GM12878 (cell line): ENCODE measurements around the gene CDH16. TPM values are rescaled to one million over a fixed set of nuclear protein-coding genes. Genes with fewer than 3 reads are reported as not detected.
"Not testable (repeated sequence)": the region's sequence is repeated elsewhere in the genome, so short reads cannot be mapped to it uniquely, and the experiment has no call there.

Experiments used
- ATAC-seq: fragments of 200-7000 bp; cut with Tn5 transposase; 3 replicates; pipeline ENCODE4 v1.9.1; 2020; ENCODE audit warnings: mild to moderate bottlenecking, moderate library complexity
- BruUV-seq: library from RNA; stranded (reverse); fragments of 400-500 nt; replicated peaks from 2 replicates; lab custom pipeline; 2021; lab: Mats Ljungman, UMichigan
- CTCF ChIA-PET: fragments of 300-600 bp; sonication (Branson Sonifier 250); formaldehyde crosslinking; extraction: SDS; loops from one replicate; lab custom pipeline; 2021; ENCODE audit warnings: inconsistent platforms; lab: Yijun Ruan, JAX
- POLR2A ChIA-PET: fragments of 350-600 bp; formaldehyde crosslinking; extraction: SDS; loops from one replicate; lab custom pipeline; 2021; ENCODE audit warnings: inconsistent platforms; lab: Charles Lee
- RAD21 ChIA-PET: fragments of 300-600 bp; sonication (Branson Sonifier 250); formaldehyde crosslinking; loops from one replicate; lab custom pipeline; 2023; ENCODE audit warnings: antibody characterized with exemption; ENCODE audit not compliant: unreplicated experiment; lab: Charles Lee
- SMC1A ChIA-PET: fragments of 300-600 bp; sonication (Branson Sonifier 250); formaldehyde crosslinking; loops from one replicate; lab custom pipeline; 2023; ENCODE audit not compliant: unreplicated experiment, uncharacterized antibody; lab: Charles Lee
- DNase-seq: peaks from one replicate; pipeline ENCODE4 v3.0.0-alpha.2; 2011; ENCODE audit warnings: low read depth, low spot score
- FAIRE-seq: peaks from 3 replicates; lab custom pipeline; 2011; peaks lifted over from hg19 to GRCh38; lab: Jason Lieb, UNC
- H2AFZ ChIP-seq: 2 replicates; pipeline ENCODE4 v1.6.0; 2011; ENCODE audit warnings: low read depth, low read length, control low read depth; ENCODE audit not compliant: control insufficient read depth
- H3K27ac ChIP-seq: 2 replicates; pipeline ENCODE4 v1.5.1; 2011; ENCODE audit warnings: control low read depth; ENCODE audit not compliant: control insufficient read depth, insufficient read depth
- H3K27me3 ChIP-seq, 2 experiments: replicated peaks in 1 of 2; 2 replicates each; pipeline versions ENCODE4 v1.6.0 to v1.6.1; 2011; ENCODE audit warnings: low read length in 1 of 2; ENCODE audit not compliant: control insufficient read depth in 2 of 2, insufficient read depth in 2 of 2
- H3K36me3 ChIP-seq, 2 experiments: 2 replicates each; pipeline ENCODE4 v1.5.1; 2011; ENCODE audit warnings: low read length in 1 of 2; ENCODE audit not compliant: control insufficient read depth in 2 of 2, insufficient read depth in 2 of 2
- H3K4me1 ChIP-seq: 2 replicates; pipeline ENCODE4 v1.6.1; 2011; ENCODE audit warnings: mild to moderate bottlenecking, low read length, moderate library complexity, mixed read lengths; ENCODE audit not compliant: control insufficient read depth, insufficient read depth
- H3K4me2 ChIP-seq: 2 replicates; pipeline ENCODE4 v1.6.0; 2011; ENCODE audit warnings: control low read depth; ENCODE audit not compliant: control insufficient read depth, insufficient read depth
- H3K4me3 ChIP-seq: fragments of 200-600 bp; sonication (generic); 2 replicates; pipeline ENCODE4 v1.5.1; 2016
- H3K79me2 ChIP-seq: 2 replicates; pipeline ENCODE4 v1.6.0; 2011; ENCODE audit warnings: low read length; ENCODE audit not compliant: control insufficient read depth, insufficient read depth
- H3K9ac ChIP-seq: 2 replicates; pipeline ENCODE4 v1.8.0; 2011; ENCODE audit warnings: low read length, control low read depth, mixed read lengths; ENCODE audit not compliant: control insufficient read depth, insufficient read depth
- H3K9me3 ChIP-seq: replicated peaks from 3 replicates; pipeline ENCODE4 v1.5.1; 2011; ENCODE audit warnings: mild to moderate bottlenecking, low read length; ENCODE audit not compliant: control insufficient read depth, insufficient read depth
- H4K20me1 ChIP-seq: 2 replicates; pipeline ENCODE4 v1.6.0; 2011; ENCODE audit not compliant: control insufficient read depth, insufficient read depth
- BACH1 ChIP-seq: fragments of 450-650 bp; IDR thresholded peaks from 2 replicates; pipeline ENCODE4 v1.6.1; 2017; ENCODE audit warnings: mild to moderate bottlenecking, borderline replicate concordance
- CHD4 ChIP-seq: fragments of 200-600 bp; sonication (generic); IDR thresholded peaks from 2 replicates; pipeline ENCODE4 v1.6.1; 2016; ENCODE audit warnings: mild to moderate bottlenecking
- CREM ChIP-seq: IDR thresholded peaks from 2 replicates; pipeline ENCODE4 v1.6.1; 2014; ENCODE audit warnings: antibody characterized with exemption, low read depth
- ETV6 ChIP-seq, 2 experiments: fragments of 450-650 bp in 1 of 2; IDR thresholded peaks in 1 of 2; conservative IDR thresholded peaks in 1 of 2; 2 replicates each; pipeline ENCODE4 v1.6.1; 2014; ENCODE audit warnings: antibody characterized with exemption in 1 of 2, borderline replicate concordance in 1 of 2, low read depth in 1 of 2, mild to moderate bottlenecking in 1 of 2, moderate library complexity in 1 of 2
- HCFC1 ChIP-seq: fragments of 150-350 bp; IDR thresholded peaks from 2 replicates; pipeline ENCODE4 v1.6.1; 2014; ENCODE audit warnings: low read length
- KLF5 ChIP-seq: fragments of 450-650 bp; IDR thresholded peaks from 2 replicates; pipeline ENCODE4 v1.6.1; 2014; ENCODE audit warnings: mild to moderate bottlenecking; ENCODE audit not compliant: partially characterized antibody
- POLR2AphosphoS2 ChIP-seq: IDR thresholded peaks from 2 replicates; pipeline ENCODE4 v1.6.1; 2011; ENCODE audit warnings: low read depth, mild to moderate bottlenecking, low read length, improper control_type of control experiment, moderate library complexity
- ZNF207 ChIP-seq: fragments of 450-650 bp; IDR thresholded peaks from 2 replicates; pipeline ENCODE4 v1.6.1; 2014; ENCODE audit warnings: antibody characterized with exemption, mild to moderate bottlenecking, borderline replicate concordance
- ZNF217 ChIP-seq: fragments of 450-650 bp; IDR thresholded peaks from 2 replicates; pipeline ENCODE4 v1.6.1; 2017; ENCODE audit warnings: antibody characterized with exemption, mild to moderate bottlenecking
- ZNF274 ChIP-seq: IDR thresholded peaks from one replicate; pipeline ENCODE4 v1.8.0; 2011; ENCODE audit not compliant: insufficient read length, insufficient read depth
- ZNF592 ChIP-seq: fragments of 450-650 bp; IDR thresholded peaks from 2 replicates; pipeline ENCODE4 v1.6.1; 2017; ENCODE audit warnings: mild to moderate bottlenecking, moderate library complexity
- WGBS: methylation state at CpG from one replicate; pipeline ENCODE4 v1.1.6; 2016; ENCODE audit warnings: low lambda C conversion rate; ENCODE audit not compliant: insufficient replicate concordance, insufficient coverage; ENCODE audit errors: missing lambda C conversion rate; 5-methylcytosine and 5-hydroxymethylcytosine counted together
- in situ Hi-C: fragments of 300-500 bp; cut with MboI; formaldehyde crosslinking; loops from 9 replicates; pipeline ENCODE4 v1.14.3; 2018; ENCODE audit warnings: mixed read lengths
- intact Hi-C: fragments of 100-400 bp; cut with micrococcal nuclease; formaldehyde crosslinking; loops from one replicate; pipeline ENCODE4 v1.14.2; 2022; ENCODE audit not compliant: unreplicated experiment
- polyA plus RNA-seq, 11 experiments: library from polyadenylated mRNA; depleted of rRNA in 4 of 11; unstranded in 6 of 11; stranded (reverse) in 5 of 11; fragments of >200 nt; fragmentation: Nextera tagmentation in 4 of 11; fragmentation: Illumina TruSeq in 1 of 11; extraction: Ambion mirVana in 4 of 11; extraction: Trizol in 1 of 11; gene quantifications; 1 replicate in 1 of 11; 2 replicates in 10 of 11; pipeline versions ENCODE4 v1.2.1 to v1.2.3, GENCODE V29; 2011 to 2016; ENCODE audit warnings: inconsistent platforms in 2 of 11, missing spikeins in 2 of 11, low read depth in 1 of 11
- total RNA-seq, 4 experiments: library from RNA; depleted of rRNA in 3 of 4; stranded (reverse); fragments of >200 nt in 3 of 4; fragmentation: Illumina TruSeq in 1 of 4; extraction: Trizol in 1 of 4; gene quantifications; 2 replicates each; pipeline versions ENCODE4 v1.2.1 to v1.2.3, GENCODE V29; 2013 to 2021

CDH16 gene
- total and polyA plus RNA-seq, 10 of the 15 experiments (the other 5 are each of a cell fraction or from before 2014, with no cell fraction given), result 0.05 TPM; not detected in 9

- TF ChIP-seq ETV6 (conservative IDR thresholded peaks at IDR 0.05 in 1 of 2, IDR thresholded peaks at IDR 0.05 in 1 of 2; ENCODE audit: borderline replicate concordance in 1 of 2, low read depth in 1 of 2), result no peak
- TF ChIP-seq, all 136 proteins: peak for 0
Observed at GRCh38 chr16:66871840-66872239, 46.8 kb downstream of the CDH16 start (continued).

GRCh38 chr16:66871363-66871762, 47.3 kb downstream of the CDH16 start:
- H3K4me3 ChIP-seq, DNase-seq, intact Hi-C loops, SMC1A ChIA-PET, ATAC-seq, BruUV-seq, H3K79me2 ChIP-seq, H3K9ac ChIP-seq, H3K9me3 ChIP-seq, H4K20me1 ChIP-seq, H3K36me3 ChIP-seq, H3K27ac ChIP-seq, FAIRE-seq, in situ Hi-C loops, H2AFZ ChIP-seq, H3K27me3 ChIP-seq, POLR2A ChIA-PET, H3K4me2 ChIP-seq: not testable (repeated sequence)
- 75% methylated on average over 2 of the region's 2 CpGs for WGBS
- ChIA-PET CTCF (interaction anchor here (0.7 to 7.5 kb wide), 4 partner anchors 9 to 145 kb away, joined by 3 to 106 read pairs (median 5); partner anchors contain the start of gene NAE1), RAD21 (interaction anchor here (2.2 kb wide), 1 partner anchor 41 kb away, joined by 7 read pairs; the partner anchor contains the start of gene NAE1)
- H3K4me1 ChIP-seq, result peaks cover 16% of the 10 kb centered on the region

- 88% methylated on average over 1 of the region's 1 CpG for WGBS
- intact Hi-C loops, result loop anchor here (2.0 to 5.0 kb wide), 3 partner anchors 39 to 462 kb away; partner anchors contain the start of gene NAE1
- TF ChIP-seq ZNF592 (no peak), CREM (no peak), BACH1 (no peak), ZNF217 (no peak), HCFC1 (no peak), CHD4 (no peak), ZNF274 (no peak), POLR2AphosphoS2 (no peak), ZNF207 (no peak), KLF5 (no peak)
Observed at GRCh38 chr16:66869424-66869823, 49.3 kb downstream of the CDH16 start.

More at GRCh38 chr16:66869424-66869823, 49.3 kb downstream of the CDH16 start:
- H3K4me1 ChIP-seq, result peaks cover 10% of the 10 kb centered on the region
- H3K36me3 ChIP-seq, result no peaks in the 10 kb centered on the region
- ChIA-PET POLR2A (interaction anchor here (0.5 to 0.7 kb wide), 2 partner anchors 197 to 479 kb away, joined by 3 to 4 read pairs; no protein-coding TSS in a partner anchor), CTCF (interaction anchor here (0.6 to 7.5 kb wide), 10 partner anchors 20 to 464 kb away, joined by 3 to 106 read pairs (median 32); partner anchors contain the start of gene NAE1), SMC1A (interaction anchor here (0.9 to 3.3 kb wide), 4 partner anchors 12 to 305 kb away, joined by 3 to 37 read pairs (median 3); partner anchors contain the start of gene NAE1), RAD21 (interaction anchor here (2.8 to 3.4 kb wide), 3 partner anchors 39 to 463 kb away, joined by 16 to 38 read pairs (median 19); partner anchors contain the start of gene NAE1)
- H2AFZ ChIP-seq, result no peak overlapping the region
- H3K79me2 ChIP-seq, result no peaks in the 10 kb centered on the region
- H3K4me3 ChIP-seq, result no peak overlapping the region
- no peak overlapping the region for H3K9ac ChIP-seq
- H3K27me3 ChIP-seq, result no peaks in the 10 kb centered on the region
- no peak overlapping the region for H3K4me2 ChIP-seq
- DNase-seq (no peak), ATAC-seq (no peak), FAIRE-seq (no peak)
- BruUV-seq, result no TSS peak
- H3K27ac ChIP-seq, result no peak overlapping the region
- H4K20me1 ChIP-seq, result no peaks in the 10 kb centered on the region
- in situ Hi-C loops, result loop anchor here (5.0 kb wide), 1 partner anchor 462 kb away; no protein-coding TSS in a partner anchor
- H3K9me3 ChIP-seq, result no peaks in the 10 kb centered on the region
